LNCAP (cell line): Measurements from ENCODE around the gene CLCN1.

Source experiments
- CTCF ChIP-seq: fragments of 450-650 bp; IDR thresholded peaks from 2 replicates; pipeline ENCODE4 v1.5.1; 2017; ENCODE audit warnings: mild to moderate bottlenecking

The CLCN1 gene

DNA sequence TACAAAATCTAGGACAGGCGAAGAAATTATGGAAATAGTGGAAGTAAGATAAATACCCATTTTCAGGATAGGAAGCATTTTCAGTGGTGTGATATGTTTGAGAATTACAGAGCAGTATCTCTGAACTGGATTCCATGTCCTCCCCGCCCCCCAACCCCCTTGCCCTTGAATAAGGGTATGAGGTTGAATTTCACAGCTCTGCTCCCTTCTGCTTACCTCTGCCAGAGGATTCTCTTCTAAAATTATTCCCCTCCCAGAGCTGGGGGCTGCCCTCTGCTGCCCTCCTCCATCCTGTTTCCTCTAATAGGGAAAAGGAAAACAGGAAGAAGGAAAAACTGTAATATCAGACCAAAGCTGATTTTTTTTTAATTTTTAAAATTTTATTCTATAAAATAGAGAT lies 7.3 kb upstream of the CLCN1 start:
- TF ChIP-seq CTCF = no peak

DNA sequence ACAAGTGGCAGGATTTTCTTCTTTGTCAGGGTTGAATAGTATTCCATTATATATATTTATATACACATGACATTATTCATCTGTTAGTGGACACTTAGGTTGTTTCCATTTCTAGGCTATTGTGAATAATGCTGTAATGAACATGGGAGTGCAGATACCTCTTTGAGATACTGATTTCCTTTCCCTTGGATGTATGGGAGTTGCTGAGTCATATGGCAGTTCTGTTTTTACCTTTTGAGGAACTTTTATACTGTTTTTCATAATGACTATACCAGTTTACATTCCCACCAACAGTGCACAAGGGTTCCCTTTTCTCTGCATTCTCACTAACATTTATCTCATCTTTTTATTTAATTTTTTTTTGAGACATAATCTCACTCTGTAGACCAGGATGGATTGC lies 1.8 kb upstream of the CLCN1 start:
- no peak for TF ChIP-seq CTCF

DNA sequence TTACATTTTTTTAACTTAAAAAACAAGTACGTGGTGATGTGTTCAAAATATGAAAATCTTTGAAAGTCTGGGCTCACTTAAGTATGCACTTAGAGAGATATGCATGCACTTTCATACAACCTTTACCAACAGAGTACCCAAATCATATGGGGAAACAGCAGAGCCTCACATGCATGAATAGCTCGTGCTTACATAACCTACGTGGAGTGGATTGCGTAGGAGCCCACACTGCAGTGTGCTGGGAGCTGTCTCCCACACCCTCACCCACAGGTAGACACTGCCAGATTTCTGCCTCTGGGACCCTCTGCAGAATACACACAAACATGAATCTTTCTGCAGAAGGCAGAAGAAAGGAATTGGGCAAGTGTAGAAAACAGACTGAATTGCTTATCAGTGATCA lies 581 bp downstream of the CLCN1 start:
- TF ChIP-seq CTCF = no peak

DNA sequence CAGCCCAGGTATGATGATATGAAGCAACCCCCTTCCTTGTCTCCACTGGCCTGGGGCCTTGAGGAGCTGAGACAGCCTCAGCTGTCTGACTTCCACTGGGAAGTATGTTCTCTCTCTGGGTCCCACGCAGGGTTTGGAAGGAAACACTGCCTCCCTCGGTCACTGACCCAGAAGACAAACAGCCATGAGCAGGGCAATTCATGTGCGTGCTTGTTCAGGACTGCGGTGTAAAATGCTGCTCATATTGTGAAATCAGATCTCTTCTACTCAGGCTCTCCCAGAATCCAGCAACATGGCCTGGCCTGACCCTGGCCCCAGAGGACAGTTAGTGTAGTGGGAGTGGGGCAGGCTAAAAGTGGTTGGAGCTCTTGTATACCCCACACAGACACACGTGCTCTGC lies 2.8 kb downstream of the CLCN1 start:
- TF ChIP-seq CTCF = no peak

DNA sequence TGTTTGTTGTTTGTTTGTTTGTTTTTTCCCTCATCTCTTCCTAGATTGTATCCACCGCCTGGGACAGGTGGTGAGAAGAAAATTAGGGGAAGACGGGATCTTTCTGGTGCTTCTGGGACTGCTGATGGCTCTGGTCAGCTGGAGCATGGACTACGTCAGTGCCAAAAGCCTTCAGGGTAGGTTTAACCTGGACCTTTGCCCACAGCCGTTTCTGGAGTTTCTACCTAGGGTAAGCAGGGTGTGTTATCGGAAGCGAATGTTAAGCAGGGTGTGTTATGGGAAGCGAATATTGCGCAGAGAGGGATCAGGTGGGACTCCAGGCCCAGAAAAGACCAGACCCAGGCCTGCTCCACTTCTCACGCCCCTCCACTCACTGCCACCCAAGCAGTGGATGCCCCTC lies 4.7 kb downstream of the CLCN1 start:
- no peak for TF ChIP-seq CTCF

DNA sequence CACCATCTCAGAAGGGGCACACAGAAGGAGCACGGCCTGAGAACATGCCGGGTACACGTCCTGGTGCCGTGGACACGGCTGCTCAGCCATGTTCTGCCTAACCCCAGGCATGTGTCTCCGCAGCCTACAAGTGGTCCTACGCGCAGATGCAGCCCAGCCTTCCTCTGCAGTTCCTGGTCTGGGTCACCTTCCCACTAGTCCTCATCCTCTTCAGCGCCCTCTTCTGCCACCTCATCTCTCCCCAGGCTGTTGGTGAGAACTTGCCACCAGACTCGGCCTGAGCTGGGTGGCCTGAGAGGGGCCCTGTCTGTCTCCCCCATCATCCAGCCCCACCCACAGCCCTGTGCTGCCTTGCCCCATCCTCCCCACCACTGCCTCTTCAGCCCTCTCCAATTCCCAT lies 5.3 kb downstream of the CLCN1 start:
- TF ChIP-seq CTCF = no peak

- no peak; the same call in 1 of the 2 replicates for TF ChIP-seq CTCF
Measured at GRCh38 chr7:143321734-143322133, 5.8 kb downstream of the CLCN1 start.
